ENCODE results near the gene PARD3B. TPM values are rescaled to one million over a fixed set of nuclear protein-coding genes. Genes with fewer than 3 reads are reported as not detected.

PARD3B gene
- total RNA-seq, 2 experiments from 2014 or later: 0.11 to 0.88 TPM

DNA sequence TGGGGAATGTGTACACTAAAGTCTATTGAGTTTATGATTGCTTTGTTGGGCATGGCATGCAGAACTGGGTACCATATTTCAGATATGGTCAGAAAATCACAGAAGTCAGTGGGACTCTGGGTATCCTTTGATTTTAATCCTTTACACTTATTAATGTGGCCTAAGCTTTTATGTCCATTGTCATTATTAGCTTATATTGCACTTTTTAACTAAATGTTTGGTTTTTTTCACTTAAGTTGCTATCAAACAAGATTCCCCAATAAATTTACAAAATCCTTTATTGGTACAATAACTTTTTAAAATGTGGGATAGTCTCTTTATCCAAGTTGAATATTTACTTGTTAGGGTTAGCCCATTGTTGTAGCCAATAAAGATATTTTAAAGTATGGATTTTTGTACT, 902.9 kb downstream of the PARD3B start:
- intact Hi-C loops (cut with micrococcal nuclease): no loop called here
- H3K9me3 Mint-ChIP-seq: no peaks in the 10 kb centered on the region
- no peak for DNase-seq
- CTCF ChIA-PET: no interaction called here
- H3K4me1 Mint-ChIP-seq (ENCODE audit: low read depth): no peaks in the 10 kb centered on the region
- no peak overlapping the region for H3K4me3 Mint-ChIP-seq
- TF ChIP-seq, protein P1, sequence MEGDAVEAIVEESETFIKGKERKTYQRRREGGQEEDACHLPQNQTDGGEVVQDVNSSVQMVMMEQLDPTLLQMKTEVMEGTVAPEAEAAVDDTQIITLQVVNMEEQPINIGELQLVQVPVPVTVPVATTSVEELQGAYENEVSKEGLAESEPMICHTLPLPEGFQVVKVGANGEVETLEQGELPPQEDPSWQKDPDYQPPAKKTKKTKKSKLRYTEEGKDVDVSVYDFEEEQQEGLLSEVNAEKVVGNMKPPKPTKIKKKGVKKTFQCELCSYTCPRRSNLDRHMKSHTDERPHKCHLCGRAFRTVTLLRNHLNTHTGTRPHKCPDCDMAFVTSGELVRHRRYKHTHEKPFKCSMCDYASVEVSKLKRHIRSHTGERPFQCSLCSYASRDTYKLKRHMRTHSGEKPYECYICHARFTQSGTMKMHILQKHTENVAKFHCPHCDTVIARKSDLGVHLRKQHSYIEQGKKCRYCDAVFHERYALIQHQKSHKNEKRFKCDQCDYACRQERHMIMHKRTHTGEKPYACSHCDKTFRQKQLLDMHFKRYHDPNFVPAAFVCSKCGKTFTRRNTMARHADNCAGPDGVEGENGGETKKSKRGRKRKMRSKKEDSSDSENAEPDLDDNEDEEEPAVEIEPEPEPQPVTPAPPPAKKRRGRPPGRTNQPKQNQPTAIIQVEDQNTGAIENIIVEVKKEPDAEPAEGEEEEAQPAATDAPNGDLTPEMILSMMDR (IDR thresholded peaks at IDR 0.05): no peak
- H3K27me3 Mint-ChIP-seq: no peaks in the 10 kb centered on the region
- H3K27ac Mint-ChIP-seq: no peak overlapping the region
- no peaks in the 10 kb centered on the region for H3K36me3 Mint-ChIP-seq (ENCODE audit: low read depth)
- no peak for ATAC-seq
- POLR2A ChIA-PET: no interaction called here

DNA sequence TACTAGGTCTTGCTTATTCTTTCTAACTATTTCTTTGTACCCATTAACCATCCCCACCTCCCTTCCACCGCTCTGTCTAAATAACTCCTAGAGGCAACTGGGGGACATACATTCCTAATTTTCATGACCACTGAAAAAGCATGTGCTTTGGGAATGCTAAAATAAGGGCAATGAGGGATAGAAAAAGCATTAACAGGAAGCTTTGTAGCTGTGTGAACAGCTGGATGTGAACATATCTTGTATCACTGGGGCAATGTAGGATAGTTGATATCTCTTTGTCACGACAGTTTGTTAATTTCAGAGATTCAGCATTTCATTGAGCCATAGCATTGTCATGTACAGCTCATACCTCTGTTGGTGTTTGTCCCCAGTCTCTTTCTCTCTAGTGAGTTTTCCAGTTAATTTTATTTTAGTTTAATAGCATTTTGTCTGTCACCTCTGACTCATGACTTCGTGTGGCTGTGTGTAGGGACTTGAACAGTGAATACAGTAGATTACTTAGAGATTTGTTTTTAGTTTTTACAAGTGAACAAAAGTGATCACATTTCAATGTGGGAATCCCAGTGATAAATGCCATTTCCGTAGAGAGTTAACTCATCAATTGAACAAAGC, 906.7 kb downstream of the PARD3B start:
- Mint-ChIP-seq H3K27me3 (no peaks in the 10 kb centered on the region), H3K36me3 (ENCODE audit: low read depth) (no peaks in the 10 kb centered on the region), H3K4me3 (no peak overlapping the region), H3K9me3 (no peaks in the 10 kb centered on the region), H3K27ac (no peak overlapping the region), H3K4me1 (ENCODE audit: low read depth) (no peaks in the 10 kb centered on the region)
- ChIA-PET CTCF (no interaction called here), POLR2A (no interaction called here)
- no peak for DNase-seq
- intact Hi-C loops (cut with micrococcal nuclease): no loop called here
- TF ChIP-seq, protein P1 (IDR thresholded peaks at IDR 0.05): no peak
- no peak for ATAC-seq

- Mint-ChIP-seq H3K36me3 (ENCODE audit: low read depth) (no peaks in the 10 kb centered on the region), H3K9me3 (no peaks in the 10 kb centered on the region), H3K27ac (no peak overlapping the region), H3K27me3 (peaks cover 2% of the 10 kb centered on the region), H3K4me1 (ENCODE audit: low read depth) (no peaks in the 10 kb centered on the region), H3K4me3 (no peak overlapping the region)
- intact Hi-C loops (cut with micrococcal nuclease): no loop called here
- DNase-seq: no peak
- POLR2A ChIA-PET: no interaction called here
- no peak for ATAC-seq
- CTCF ChIA-PET: no interaction called here
- TF ChIP-seq, protein P1 (IDR thresholded peaks at IDR 0.05): no peak
Measured at GRCh38 chr2:205453202-205453601, 907.9 kb downstream of the PARD3B start.

GRCh38 chr2:205456682-205457081, 911.4 kb downstream of the PARD3B start:
- TF ChIP-seq, protein P1 (IDR thresholded peaks at IDR 0.05): no peak
- ATAC-seq (no peak), DNase-seq (no peak)
- no peaks in the 10 kb centered on the region for H3K4me1 Mint-ChIP-seq (ENCODE audit: low read depth)
- no peak overlapping the region for H3K27ac Mint-ChIP-seq
- H3K4me3 Mint-ChIP-seq: no peak overlapping the region
- CTCF ChIA-PET: no interaction called here
- H3K27me3 Mint-ChIP-seq: peaks cover 3% of the 10 kb centered on the region
- no peaks in the 10 kb centered on the region for H3K36me3 Mint-ChIP-seq (ENCODE audit: low read depth)
- no peaks in the 10 kb centered on the region for H3K9me3 Mint-ChIP-seq
- POLR2A ChIA-PET: no interaction called here
- intact Hi-C loops (cut with micrococcal nuclease): no loop called here

DNA sequence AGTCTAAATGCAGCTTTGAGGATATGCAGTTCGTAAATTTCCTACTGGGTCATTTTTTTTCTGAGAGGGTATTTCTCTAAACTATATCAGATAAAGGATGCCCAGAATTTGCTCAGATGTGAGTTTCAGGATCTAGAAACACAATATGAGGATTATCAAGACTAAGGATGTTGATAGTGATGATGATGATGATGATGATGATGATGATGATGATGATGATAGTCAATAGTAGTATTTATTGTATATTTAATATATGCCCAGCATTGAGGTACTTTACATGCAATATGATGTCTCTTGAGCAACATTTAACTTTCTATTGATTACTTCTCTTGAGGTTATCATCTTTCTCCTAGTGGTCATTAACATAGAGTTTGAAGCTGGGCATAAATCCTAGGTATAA, 914.9 kb downstream of the PARD3B start:
- Mint-ChIP-seq H3K27me3 (peaks cover 3% of the 10 kb centered on the region), H3K4me3 (no peak overlapping the region), H3K36me3 (ENCODE audit: low read depth) (no peaks in the 10 kb centered on the region), H3K27ac (no peak overlapping the region), H3K9me3 (no peaks in the 10 kb centered on the region), H3K4me1 (ENCODE audit: low read depth) (no peaks in the 10 kb centered on the region)
- DNase-seq (no peak), ATAC-seq (no peak)
- ChIA-PET POLR2A (no interaction called here), CTCF (no interaction called here)
- intact Hi-C loops (cut with micrococcal nuclease): no loop called here
- TF ChIP-seq, protein P1 (IDR thresholded peaks at IDR 0.05): no peak
